ENCODE measurements around the gene CYSRT1. TPM values are rescaled to one million over a fixed set of nuclear protein-coding genes. Genes with fewer than 3 reads are reported as not detected.
A peak's percentile ranks its signal among the peaks of the same experiment; 100 is the strongest.
"Not testable (repeated sequence)": the region's sequence is repeated elsewhere in the genome, so short reads cannot be mapped to it uniquely, and the experiment has no call there.

Gene CYSRT1
- total RNA-seq, 1 donor from 2014 or later = 0.50 TPM

GRCh38 chr9:137234055-137234697, 9.2 kb downstream of the CYSRT1 start:
- Mint-ChIP-seq H3K36me3 (ENCODE audit: low read depth) (no peaks in the 10 kb centered on the region), H3K4me1 (ENCODE audit: low read depth) (peaks cover 4% of the 10 kb centered on the region), H3K4me3 (ENCODE audit: low read depth) (no peak overlapping the region), H3K27me3 (ENCODE audit: low read depth) (peaks cover 3% of the 10 kb centered on the region), H3K27ac (no peak overlapping the region), H3K9me3 (no peaks in the 10 kb centered on the region)
- DNase-seq (ENCODE audit: low spot score) = no peak
- intact Hi-C loops (cut with micrococcal nuclease) = no loop called here

GRCh38 chr9:137234758-137235423, 9.9 kb downstream of the CYSRT1 start:
- peaks cover 4% of the 10 kb centered on the region for H3K4me1 Mint-ChIP-seq (ENCODE audit: low read depth)
- H3K4me3 Mint-ChIP-seq (ENCODE audit: low read depth) = no peak overlapping the region
- no peaks in the 10 kb centered on the region for H3K36me3 Mint-ChIP-seq (ENCODE audit: low read depth)
- no peak overlapping the region for H3K27ac Mint-ChIP-seq
- DNase-seq (ENCODE audit: low spot score) = no peak
- intact Hi-C loops (cut with micrococcal nuclease) = loop anchor here (5.0 kb wide), 3 partner anchors 48 to 188 kb away; partner anchors contain the start of genes ANAPC2, MAN1B1, NPDC1 and SSNA1
- peaks cover 3% of the 10 kb centered on the region for H3K27me3 Mint-ChIP-seq (ENCODE audit: low read depth)
- H3K9me3 Mint-ChIP-seq = no peaks in the 10 kb centered on the region

GRCh38 chr9:137235424-137236237, 10.7 kb downstream of the CYSRT1 start:
- intact Hi-C loops (cut with micrococcal nuclease) = loop anchor here (5.0 kb wide), 3 partner anchors 48 to 188 kb away; partner anchors contain the start of genes ANAPC2, MAN1B1, NPDC1 and SSNA1
- no peak for DNase-seq (ENCODE audit: low spot score)
- H3K36me3 Mint-ChIP-seq (ENCODE audit: low read depth) = no peaks in the 10 kb centered on the region
- peaks cover 3% of the 10 kb centered on the region for H3K27me3 Mint-ChIP-seq (ENCODE audit: low read depth)
- H3K4me3 Mint-ChIP-seq (ENCODE audit: low read depth) = no peak overlapping the region
- H3K4me1 Mint-ChIP-seq (ENCODE audit: low read depth) = peaks cover 4% of the 10 kb centered on the region
- no peak overlapping the region for H3K27ac Mint-ChIP-seq
- H3K9me3 Mint-ChIP-seq = no peaks in the 10 kb centered on the region

GRCh38 chr9:137236238-137236935, 11.4 kb downstream of the CYSRT1 start:
- H3K4me3 Mint-ChIP-seq (ENCODE audit: low read depth) = no peak overlapping the region
- no peak overlapping the region for H3K27ac Mint-ChIP-seq
- peaks cover 5% of the 10 kb centered on the region for H3K36me3 Mint-ChIP-seq (ENCODE audit: low read depth)
- intact Hi-C loops (cut with micrococcal nuclease) = loop anchor here (5.0 kb wide), 3 partner anchors 49 to 189 kb away; partner anchors contain the start of genes ANAPC2, MAN1B1, NPDC1 and SSNA1
- H3K4me1 Mint-ChIP-seq (ENCODE audit: low read depth) = peaks cover 4% of the 10 kb centered on the region
- DNase-seq (ENCODE audit: low spot score) = peak; percentile 83
- peaks cover 3% of the 10 kb centered on the region for H3K27me3 Mint-ChIP-seq (ENCODE audit: low read depth)
- H3K9me3 Mint-ChIP-seq = no peaks in the 10 kb centered on the region

GRCh38 chr9:137236936-137237421, 12.0 kb downstream of the CYSRT1 start:
- Mint-ChIP-seq H3K9me3 (no peaks in the 10 kb centered on the region), H3K27ac (no peak overlapping the region), H3K27me3 (ENCODE audit: low read depth) (peaks cover 3% of the 10 kb centered on the region), H3K4me3 (ENCODE audit: low read depth) (no peak overlapping the region), H3K4me1 (ENCODE audit: low read depth) (peaks cover 4% of the 10 kb centered on the region), H3K36me3 (ENCODE audit: low read depth) (peaks cover 6% of the 10 kb centered on the region)
- intact Hi-C loops (cut with micrococcal nuclease) = loop anchor here (5.0 kb wide), 3 partner anchors 50 to 190 kb away; partner anchors contain the start of genes ANAPC2, MAN1B1, NPDC1 and SSNA1
- DNase-seq (ENCODE audit: low spot score) = no peak

- no peaks in the 10 kb centered on the region for H3K9me3 Mint-ChIP-seq
- intact Hi-C loops (cut with micrococcal nuclease) = loop anchor here (5.0 kb wide), 3 partner anchors 51 to 191 kb away; partner anchors contain the start of genes ANAPC2, MAN1B1, NPDC1 and SSNA1
- no peak overlapping the region for H3K27ac Mint-ChIP-seq
- peaks cover 12% of the 10 kb centered on the region for H3K4me1 Mint-ChIP-seq (ENCODE audit: low read depth)
- no peak for DNase-seq (ENCODE audit: low spot score)
- H3K27me3 Mint-ChIP-seq (ENCODE audit: low read depth) = peaks cover 3% of the 10 kb centered on the region
- no peak overlapping the region for H3K4me3 Mint-ChIP-seq (ENCODE audit: low read depth)
- H3K36me3 Mint-ChIP-seq (ENCODE audit: low read depth) = peaks cover 17% of the 10 kb centered on the region
Measured at GRCh38 chr9:137237759-137238726, 13.1 kb downstream of the CYSRT1 start.

GRCh38 chr9:137239541-137240200, 14.7 kb downstream of the CYSRT1 start:
- Mint-ChIP-seq H3K27ac (peak overlapping the region; percentile 46), H3K4me1 (ENCODE audit: low read depth) (peaks cover 14% of the 10 kb centered on the region), H3K36me3 (ENCODE audit: low read depth) (peaks cover 27% of the 10 kb centered on the region), H3K4me3 (ENCODE audit: low read depth) (peak overlapping the region; percentile 79)
- intact Hi-C loops (cut with micrococcal nuclease) = loop anchor here (5.0 kb wide), 4 partner anchors 52 to 192 kb away; partner anchors contain the start of genes ANAPC2, MAN1B1, NPDC1 and SSNA1
- not testable (repeated sequence) for H3K9me3 Mint-ChIP-seq; DNase-seq (ENCODE audit: low spot score); H3K27me3 Mint-ChIP-seq (ENCODE audit: low read depth)

- intact Hi-C loops (cut with micrococcal nuclease) = loop anchor here (5.0 kb wide), 1 partner anchor 113 kb away; no protein-coding TSS in a partner anchor
- H3K27ac Mint-ChIP-seq = peak overlapping the region; percentile 46
Measured at GRCh38 chr9:137240318-137240840, 15.4 kb downstream of the CYSRT1 start.

GRCh38 chr9:137240841-137241489, 16.0 kb downstream of the CYSRT1 start, which contains the start of gene TUBB4B:
TUBB4B (plus strand) TSS chr9:137241287; CDS start chr9:137241361, 74 bp downstream.
- no peaks in the 10 kb centered on the region for H3K27me3 Mint-ChIP-seq (ENCODE audit: low read depth)

More at GRCh38 chr9:137240318-137240840, 15.4 kb downstream of the CYSRT1 start:
- Mint-ChIP-seq H3K27me3 (ENCODE audit: low read depth) (no peaks in the 10 kb centered on the region), H3K4me1 (ENCODE audit: low read depth) (peaks cover 14% of the 10 kb centered on the region), H3K4me3 (ENCODE audit: low read depth) (peak overlapping the region; percentile 79), H3K36me3 (ENCODE audit: low read depth) (peaks cover 27% of the 10 kb centered on the region), H3K9me3 (no peaks in the 10 kb centered on the region)
- DNase-seq (ENCODE audit: low spot score) = no peak

More at GRCh38 chr9:137240841-137241489, 16.0 kb downstream of the CYSRT1 start, which contains the start of gene TUBB4B:
- H3K36me3 Mint-ChIP-seq (ENCODE audit: low read depth) = peaks cover 27% of the 10 kb centered on the region
- peak; percentile 98 for DNase-seq (ENCODE audit: low spot score)
- H3K9me3 Mint-ChIP-seq = no peaks in the 10 kb centered on the region
- intact Hi-C loops (cut with micrococcal nuclease) = loop anchor here (1.0 to 5.0 kb wide), 3 partner anchors 14 to 114 kb away; partner anchors contain the start of gene NELFB
- peak within 1 kb of the TSS; percentile 89 for H3K4me3 Mint-ChIP-seq (ENCODE audit: low read depth)
- H3K27ac Mint-ChIP-seq = peak within 1 kb of the TSS; percentile 92
- peaks cover 14% of the 10 kb centered on the region for H3K4me1 Mint-ChIP-seq (ENCODE audit: low read depth)
